KMS-11 (cell line): ENCODE data around the gene FALEC.

ENCODE experiments used
- H2AFZ ChIP-seq: fragments of 200-600 bp; sonication (generic); 2 replicates; pipeline ENCODE4 v1.6.1; 2016; ENCODE audit warnings: antibody characterized with exemption, mixed run types, low read depth
- H3K27ac ChIP-seq: fragments of 200-600 bp; sonication (generic); 2 replicates; pipeline ENCODE4 v1.6.1; 2016; ENCODE audit warnings: mild to moderate bottlenecking, mixed run types
- H3K27me3 ChIP-seq: fragments of 200-600 bp; sonication (generic); 2 replicates; pipeline ENCODE4 v1.6.1; 2017; ENCODE audit warnings: mild to moderate bottlenecking, low read depth, mixed run types, moderate library complexity; ENCODE audit not compliant: insufficient read depth
- H3K36me3 ChIP-seq: fragments of 200-600 bp; sonication (generic); 2 replicates; pipeline ENCODE4 v1.6.1; 2017; ENCODE audit warnings: mild to moderate bottlenecking, mixed run types; ENCODE audit not compliant: insufficient read depth
- H3K4me1 ChIP-seq: fragments of 200-600 bp; sonication (generic); 2 replicates; pipeline ENCODE4 v1.6.1; 2016; ENCODE audit warnings: mild to moderate bottlenecking, low read depth, mixed run types; ENCODE audit not compliant: poor library complexity, severe bottlenecking
- H3K4me2 ChIP-seq: fragments of 200-600 bp; sonication (generic); 2 replicates; pipeline ENCODE4 v1.7.0; 2016; ENCODE audit warnings: mild to moderate bottlenecking, mixed run types
- H3K4me3 ChIP-seq: fragments of 200-600 bp; sonication (generic); IDR thresholded peaks from 2 replicates; pipeline ENCODE4 v1.6.1; 2017; ENCODE audit warnings: low read depth, low read length, mixed read lengths; ENCODE audit not compliant: insufficient read depth
- H3K79me2 ChIP-seq: fragments of 200-600 bp; sonication (generic); 2 replicates; pipeline ENCODE4 v1.6.1; 2016; ENCODE audit warnings: low read depth, mixed run types; ENCODE audit not compliant: insufficient read depth
- H3K9ac ChIP-seq: fragments of 200-600 bp; sonication (generic); 2 replicates; pipeline ENCODE4 v1.6.1; 2016; ENCODE audit warnings: mild to moderate bottlenecking, mixed run types
- H4K20me1 ChIP-seq: fragments of 200-600 bp; sonication (generic); 2 replicates; pipeline ENCODE4 v1.6.1; 2016; ENCODE audit warnings: mild to moderate bottlenecking, mixed run types; ENCODE audit not compliant: insufficient read depth
- CTCF ChIP-seq: fragments of 200-600 bp; sonication (generic); conservative IDR thresholded peaks from 2 replicates; pipeline ENCODE4 v1.6.1; 2017; ENCODE audit warnings: low read depth, mild to moderate bottlenecking, antibody characterized with exemption, low read length, moderate library complexity, mixed read lengths

The FALEC gene

DNA sequence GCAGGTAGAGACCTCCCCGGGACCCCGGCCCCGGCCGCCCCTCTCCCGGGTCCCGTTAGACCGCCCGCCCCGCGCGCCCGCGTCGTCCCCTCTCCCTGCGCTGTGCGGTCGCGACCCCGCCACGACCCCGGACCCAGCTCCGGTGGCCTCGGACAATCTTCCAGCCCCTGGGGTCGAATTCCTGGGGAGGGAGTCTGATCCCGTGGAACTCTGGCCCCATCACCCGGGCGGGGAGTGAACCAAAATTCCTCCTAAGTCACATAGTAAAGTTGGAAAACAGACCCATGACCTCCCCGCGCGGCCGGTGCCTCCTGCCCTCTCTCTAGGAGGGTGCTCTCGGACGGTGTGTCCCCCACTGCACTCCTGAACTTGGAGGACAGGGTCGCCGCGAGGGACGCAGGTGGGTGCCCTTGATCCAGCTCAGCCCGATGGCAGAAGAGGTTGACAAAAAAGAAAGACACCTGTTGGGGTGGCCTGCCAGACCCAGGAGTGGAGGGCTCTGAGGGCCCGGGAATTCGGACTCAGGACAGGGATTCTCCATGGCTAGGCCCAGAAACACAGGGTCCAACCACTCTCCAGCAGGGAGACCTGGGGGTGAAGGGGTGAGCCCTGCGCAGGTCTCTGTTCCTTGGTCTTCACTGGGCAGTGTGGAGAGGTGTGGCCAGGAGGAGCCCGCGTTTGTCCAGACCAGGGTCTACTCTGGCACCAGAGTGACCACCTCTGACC is 34.1 kb downstream of the FALEC start:
- no peak overlapping the region for H3K9ac ChIP-seq

DNA sequence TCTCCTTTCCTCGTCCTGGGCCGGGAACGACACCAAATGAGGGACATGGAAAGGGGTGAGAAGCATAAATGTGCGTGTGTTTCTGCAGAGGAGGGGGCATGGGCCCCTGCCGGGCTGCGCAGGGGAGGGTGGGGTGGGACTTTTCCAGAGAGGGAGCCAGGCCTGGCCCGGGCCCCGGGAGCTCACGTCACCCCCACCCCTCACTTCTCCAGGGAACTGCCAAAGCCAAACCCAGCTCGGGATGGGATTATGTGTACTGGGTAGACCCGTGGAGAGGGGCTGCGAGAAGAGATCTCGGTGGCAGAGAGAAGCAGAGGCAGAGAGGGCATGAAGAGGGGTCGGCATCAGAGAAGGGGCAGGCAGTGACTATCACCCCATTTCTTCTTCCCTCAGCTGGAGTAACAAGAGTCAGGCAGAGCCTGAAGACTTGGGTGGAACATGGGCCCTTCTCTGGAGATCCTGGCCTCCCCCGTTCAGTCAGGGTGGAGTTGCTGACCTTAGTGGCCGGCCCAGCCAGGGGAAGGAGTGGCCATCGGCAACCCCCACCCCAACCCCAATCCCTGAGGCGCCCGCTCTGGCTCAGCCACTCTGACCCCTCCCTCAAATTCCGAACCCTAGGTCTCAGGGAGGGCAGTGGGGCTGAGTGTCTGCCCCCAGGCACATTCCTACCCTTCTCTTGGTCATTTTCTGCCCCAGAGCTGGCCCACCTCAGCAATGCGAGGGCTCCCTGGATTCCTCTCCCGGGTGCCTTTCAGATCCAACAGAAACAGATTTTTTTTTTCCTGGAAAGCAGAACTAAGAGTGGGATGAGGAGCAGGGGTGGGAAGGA is 34.9 kb downstream of the FALEC start:
- no peak overlapping the region for H3K4me3 ChIP-seq
- H3K4me2 ChIP-seq, result no peak overlapping the region
- peaks cover 27% of the 10 kb centered on the region for H3K27me3 ChIP-seq
- no peak for TF ChIP-seq CTCF
- H3K9ac ChIP-seq, result no peak overlapping the region
- H3K79me2 ChIP-seq, result no peaks in the 10 kb centered on the region
- no peak overlapping the region for H2AFZ ChIP-seq
- H3K4me1 ChIP-seq, result peaks cover 12% of the 10 kb centered on the region
- no peaks in the 10 kb centered on the region for H4K20me1 ChIP-seq
- H3K36me3 ChIP-seq, result no peaks in the 10 kb centered on the region
- no peak overlapping the region for H3K27ac ChIP-seq

More for the DNA sequence above, 34.1 kb downstream of the FALEC start:
- no peak overlapping the region for H3K27ac ChIP-seq
- H3K4me1 ChIP-seq, result peaks cover 12% of the 10 kb centered on the region
- H3K4me2 ChIP-seq, result no peak overlapping the region; the same call in 1 of the 2 replicates
- peaks cover 27% of the 10 kb centered on the region for H3K27me3 ChIP-seq
- no peak for TF ChIP-seq CTCF
- H3K36me3 ChIP-seq, result no peaks in the 10 kb centered on the region
- H3K4me3 ChIP-seq, result peak overlapping the region; percentile 80
- H4K20me1 ChIP-seq, result no peaks in the 10 kb centered on the region
- no peaks in the 10 kb centered on the region for H3K79me2 ChIP-seq
- no peak overlapping the region for H2AFZ ChIP-seq

GRCh38 chr1:150551051-150551783 is 35.7 kb downstream of the FALEC start:
- Histone ChIP-seq H3K27me3 (peaks cover 27% of the 10 kb centered on the region), H3K36me3 (no peaks in the 10 kb centered on the region), H4K20me1 (no peaks in the 10 kb centered on the region), H3K4me1 (peaks cover 12% of the 10 kb centered on the region), H3K4me2 (no peak overlapping the region), H3K27ac (no peak overlapping the region), H3K4me3 (no peak overlapping the region), H3K9ac (no peak overlapping the region), H3K79me2 (no peaks in the 10 kb centered on the region), H2AFZ (no peak overlapping the region)
- no peak for TF ChIP-seq CTCF

GRCh38 chr1:150551784-150552127 is 36.2 kb downstream of the FALEC start:
- no peak overlapping the region for H2AFZ ChIP-seq
- H3K4me3 ChIP-seq, result no peak overlapping the region
- no peaks in the 10 kb centered on the region for H4K20me1 ChIP-seq
- H3K79me2 ChIP-seq, result no peaks in the 10 kb centered on the region
- TF ChIP-seq CTCF, result no peak
- no peaks in the 10 kb centered on the region for H3K36me3 ChIP-seq
- peaks cover 27% of the 10 kb centered on the region for H3K27me3 ChIP-seq
- no peak overlapping the region for H3K9ac ChIP-seq
- no peak overlapping the region for H3K4me2 ChIP-seq
- H3K27ac ChIP-seq, result no peak overlapping the region
- H3K4me1 ChIP-seq, result peaks cover 12% of the 10 kb centered on the region
